KMS-11 (cell line): Measurements from ENCODE around the gene CARM1.
"Not testable (repeated sequence)": the region's sequence is repeated elsewhere in the genome, so short reads cannot be mapped to it uniquely, and the experiment has no call there.

Experiments used
- H2AFZ ChIP-seq: fragments of 200-600 bp; sonication (generic); 2 replicates; pipeline ENCODE4 v1.6.1; 2016; ENCODE audit warnings: antibody characterized with exemption, mixed run types, low read depth
- H3K27ac ChIP-seq: fragments of 200-600 bp; sonication (generic); 2 replicates; pipeline ENCODE4 v1.6.1; 2016; ENCODE audit warnings: mild to moderate bottlenecking, mixed run types
- H3K27me3 ChIP-seq: fragments of 200-600 bp; sonication (generic); 2 replicates; pipeline ENCODE4 v1.6.1; 2017; ENCODE audit warnings: mild to moderate bottlenecking, low read depth, mixed run types, moderate library complexity; ENCODE audit not compliant: insufficient read depth
- H3K36me3 ChIP-seq: fragments of 200-600 bp; sonication (generic); 2 replicates; pipeline ENCODE4 v1.6.1; 2017; ENCODE audit warnings: mild to moderate bottlenecking, mixed run types; ENCODE audit not compliant: insufficient read depth
- H3K4me1 ChIP-seq: fragments of 200-600 bp; sonication (generic); 2 replicates; pipeline ENCODE4 v1.6.1; 2016; ENCODE audit warnings: mild to moderate bottlenecking, low read depth, mixed run types; ENCODE audit not compliant: poor library complexity, severe bottlenecking
- H3K4me2 ChIP-seq: fragments of 200-600 bp; sonication (generic); 2 replicates; pipeline ENCODE4 v1.7.0; 2016; ENCODE audit warnings: mild to moderate bottlenecking, mixed run types
- H3K4me3 ChIP-seq: fragments of 200-600 bp; sonication (generic); IDR thresholded peaks from 2 replicates; pipeline ENCODE4 v1.6.1; 2017; ENCODE audit warnings: low read depth, low read length, mixed read lengths; ENCODE audit not compliant: insufficient read depth
- H3K79me2 ChIP-seq: fragments of 200-600 bp; sonication (generic); 2 replicates; pipeline ENCODE4 v1.6.1; 2016; ENCODE audit warnings: low read depth, mixed run types; ENCODE audit not compliant: insufficient read depth
- H3K9ac ChIP-seq: fragments of 200-600 bp; sonication (generic); 2 replicates; pipeline ENCODE4 v1.6.1; 2016; ENCODE audit warnings: mild to moderate bottlenecking, mixed run types
- H4K20me1 ChIP-seq: fragments of 200-600 bp; sonication (generic); 2 replicates; pipeline ENCODE4 v1.6.1; 2016; ENCODE audit warnings: mild to moderate bottlenecking, mixed run types; ENCODE audit not compliant: insufficient read depth
- TF ChIP-seq, protein P1 (sequence below): fragments of 200-600 bp; sonication (generic); conservative IDR thresholded peaks from 2 replicates; pipeline ENCODE4 v1.6.1; 2017; ENCODE audit warnings: low read depth, mild to moderate bottlenecking, antibody characterized with exemption, low read length, moderate library complexity, mixed read lengths

Gene CARM1

DNA sequence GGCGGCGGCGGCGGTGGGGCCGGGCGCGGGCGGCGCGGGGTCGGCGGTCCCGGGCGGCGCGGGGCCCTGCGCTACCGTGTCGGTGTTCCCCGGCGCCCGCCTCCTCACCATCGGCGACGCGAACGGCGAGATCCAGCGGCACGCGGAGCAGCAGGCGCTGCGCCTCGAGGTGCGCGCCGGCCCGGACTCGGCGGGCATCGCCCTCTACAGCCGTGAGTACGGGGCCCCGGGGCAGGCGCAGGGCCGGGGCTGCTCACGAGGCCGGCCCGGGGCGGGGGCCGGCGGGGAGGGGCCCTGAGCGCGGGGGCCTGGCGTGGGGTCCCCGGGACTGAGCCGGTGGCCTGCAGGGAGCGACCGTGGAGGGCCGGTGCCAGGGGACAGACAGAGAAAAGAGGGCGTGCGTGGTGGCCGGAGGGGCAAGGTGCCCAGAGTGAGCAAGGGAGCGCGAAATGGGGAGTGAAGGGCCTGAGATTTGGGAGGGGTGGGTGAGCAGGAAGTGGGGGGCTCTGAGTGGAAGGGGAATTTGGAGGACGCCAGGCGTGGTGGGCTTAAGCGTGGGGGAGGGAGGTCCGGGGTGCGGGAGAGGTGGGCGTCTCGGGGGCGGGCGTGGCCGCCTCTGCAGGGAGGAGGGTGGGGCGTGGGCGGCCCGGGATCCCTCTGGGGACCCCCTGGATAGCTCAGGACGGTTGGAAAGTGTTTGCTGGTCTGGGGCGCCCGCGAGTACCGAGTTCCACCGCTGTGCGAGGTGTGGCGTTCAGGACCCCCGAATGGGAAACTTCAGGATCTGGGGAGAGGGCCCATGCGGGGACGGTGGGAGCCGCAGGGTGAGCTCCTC lies 575 bp downstream of the CARM1 start:
- Histone ChIP-seq H3K4me1 (peaks cover 39% of the 10 kb centered on the region), H3K27me3 (no peaks in the 10 kb centered on the region), H2AFZ (peak overlapping the region; percentile 49), H3K27ac (peak overlapping the region; percentile 54), H3K4me2 (peak overlapping the region; percentile 95), H3K79me2 (peaks cover 46% of the 10 kb centered on the region), H3K9ac (peak overlapping the region; percentile 83), H3K36me3 (no peaks in the 10 kb centered on the region), H4K20me1 (no peaks in the 10 kb centered on the region), H3K4me3 (no peak overlapping the region)
- TF ChIP-seq, protein P1, sequence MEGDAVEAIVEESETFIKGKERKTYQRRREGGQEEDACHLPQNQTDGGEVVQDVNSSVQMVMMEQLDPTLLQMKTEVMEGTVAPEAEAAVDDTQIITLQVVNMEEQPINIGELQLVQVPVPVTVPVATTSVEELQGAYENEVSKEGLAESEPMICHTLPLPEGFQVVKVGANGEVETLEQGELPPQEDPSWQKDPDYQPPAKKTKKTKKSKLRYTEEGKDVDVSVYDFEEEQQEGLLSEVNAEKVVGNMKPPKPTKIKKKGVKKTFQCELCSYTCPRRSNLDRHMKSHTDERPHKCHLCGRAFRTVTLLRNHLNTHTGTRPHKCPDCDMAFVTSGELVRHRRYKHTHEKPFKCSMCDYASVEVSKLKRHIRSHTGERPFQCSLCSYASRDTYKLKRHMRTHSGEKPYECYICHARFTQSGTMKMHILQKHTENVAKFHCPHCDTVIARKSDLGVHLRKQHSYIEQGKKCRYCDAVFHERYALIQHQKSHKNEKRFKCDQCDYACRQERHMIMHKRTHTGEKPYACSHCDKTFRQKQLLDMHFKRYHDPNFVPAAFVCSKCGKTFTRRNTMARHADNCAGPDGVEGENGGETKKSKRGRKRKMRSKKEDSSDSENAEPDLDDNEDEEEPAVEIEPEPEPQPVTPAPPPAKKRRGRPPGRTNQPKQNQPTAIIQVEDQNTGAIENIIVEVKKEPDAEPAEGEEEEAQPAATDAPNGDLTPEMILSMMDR: no peak

DNA sequence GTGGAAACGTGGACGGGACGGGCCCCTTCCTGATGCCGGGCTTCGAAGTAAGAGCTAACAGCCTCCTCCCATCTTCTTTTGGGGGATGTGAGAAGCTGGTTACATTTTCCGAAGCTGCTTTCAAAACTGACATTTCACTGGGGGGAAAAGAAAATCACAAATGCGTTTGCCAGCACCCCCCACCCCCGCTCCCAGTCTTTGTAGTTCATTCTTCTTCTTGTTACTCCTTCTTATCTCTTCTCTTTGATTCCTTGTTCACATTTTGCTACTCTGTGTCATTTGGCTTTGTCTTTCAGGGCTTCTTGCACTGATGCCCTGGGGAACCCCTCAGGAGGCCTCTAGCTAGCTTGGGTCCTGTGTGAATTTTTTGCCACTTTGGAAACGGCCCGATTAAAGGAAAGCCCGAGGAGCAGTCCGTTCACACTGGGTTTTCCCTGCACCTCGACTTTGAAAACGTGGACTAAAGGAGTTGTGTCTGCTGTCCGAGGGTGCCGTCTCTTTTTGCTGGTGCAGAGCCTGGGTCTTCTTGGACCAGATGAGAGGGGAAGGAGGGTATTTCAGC lies 1.3 kb downstream of the CARM1 start:
- Histone ChIP-seq H3K4me3 (no peak overlapping the region), H3K27ac (no peak overlapping the region), H3K27me3 (no peaks in the 10 kb centered on the region), H3K79me2 (peaks cover 52% of the 10 kb centered on the region), H4K20me1 (no peaks in the 10 kb centered on the region), H3K4me2 (peak overlapping the region; percentile 95), H3K4me1 (peaks cover 42% of the 10 kb centered on the region), H2AFZ (peak overlapping the region; percentile 49; the same call in 1 of the 2 replicates), H3K36me3 (no peaks in the 10 kb centered on the region), H3K9ac (peak overlapping the region; percentile 83)
- TF ChIP-seq, protein P1: no peak

DNA sequence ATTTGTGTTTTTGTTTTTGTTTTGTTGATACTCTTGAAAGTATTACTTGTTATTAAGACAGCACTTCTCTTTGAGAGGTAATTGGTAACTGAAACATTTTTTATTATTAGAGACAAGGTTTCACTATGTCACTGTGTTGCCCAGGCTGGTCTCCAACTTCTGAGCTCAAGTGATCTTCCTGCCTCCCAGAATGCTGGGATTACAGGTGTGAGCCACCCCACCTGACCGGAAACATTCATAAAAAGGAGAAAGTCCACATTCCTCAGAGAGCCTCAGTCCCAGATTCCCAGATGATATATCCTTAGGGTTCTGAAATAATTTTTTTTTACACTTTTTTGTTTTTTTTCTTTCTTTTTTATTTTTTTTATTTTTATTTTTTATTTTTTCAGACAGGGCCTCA lies 2.7 kb downstream of the CARM1 start:
- H3K79me2 ChIP-seq: peaks cover 65% of the 10 kb centered on the region

DNA sequence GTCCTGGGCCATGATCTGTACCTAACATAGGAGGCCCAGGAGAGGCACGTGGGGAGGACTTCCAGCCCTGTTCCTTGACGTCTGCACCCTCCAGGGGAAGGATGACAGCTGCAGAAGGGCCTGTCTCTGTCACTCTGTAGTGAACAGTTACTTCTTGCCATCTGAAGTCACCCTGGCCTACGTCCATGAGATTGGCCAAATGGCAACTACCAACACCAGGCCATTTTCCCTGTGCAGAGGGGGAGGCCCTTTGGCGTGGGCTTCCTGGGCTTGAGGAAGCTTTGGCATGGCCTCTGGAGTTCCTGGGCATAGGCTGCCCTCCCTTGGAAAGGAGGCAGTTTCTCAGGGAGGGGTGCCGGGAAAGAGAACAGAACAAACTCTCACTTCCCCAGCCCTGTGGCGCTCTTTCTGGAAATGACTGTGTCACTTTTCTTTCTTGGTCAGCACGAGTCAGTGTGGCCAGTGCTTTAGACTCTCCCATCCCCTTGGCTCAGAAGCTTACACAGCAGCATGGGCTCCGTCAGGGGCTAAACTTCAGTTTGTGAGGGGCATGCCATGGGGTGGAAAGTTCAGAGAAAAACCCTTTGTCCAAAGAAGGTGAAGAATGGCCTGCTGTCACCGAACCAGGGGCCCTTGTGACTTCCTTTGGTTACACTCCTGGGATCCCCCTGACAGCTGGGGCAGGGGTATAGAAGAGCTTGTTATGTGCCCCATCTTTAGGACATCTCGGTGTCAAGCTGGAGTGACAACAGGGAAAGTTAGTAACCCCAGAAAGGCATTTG lies 5.3 kb downstream of the CARM1 start:
- no peak overlapping the region for H2AFZ ChIP-seq
- peaks cover 50% of the 10 kb centered on the region for H3K4me1 ChIP-seq
- no peak overlapping the region for H3K27ac ChIP-seq
- TF ChIP-seq, protein P1: no peak
- peaks cover 87% of the 10 kb centered on the region for H3K79me2 ChIP-seq
- no peaks in the 10 kb centered on the region for H3K36me3 ChIP-seq
- H3K27me3 ChIP-seq: no peaks in the 10 kb centered on the region
- H4K20me1 ChIP-seq: no peaks in the 10 kb centered on the region
- H3K9ac ChIP-seq: no peak overlapping the region
- H3K4me2 ChIP-seq: no peak overlapping the region
- H3K4me3 ChIP-seq: no peak overlapping the region

More for the DNA sequence above, 2.7 kb downstream of the CARM1 start:
- H3K36me3 ChIP-seq: no peaks in the 10 kb centered on the region
- H2AFZ ChIP-seq: no peak overlapping the region
- no peak overlapping the region for H3K4me3 ChIP-seq
- no peak overlapping the region for H3K27ac ChIP-seq
- H4K20me1 ChIP-seq: no peaks in the 10 kb centered on the region
- H3K4me1 ChIP-seq: peaks cover 43% of the 10 kb centered on the region
- H3K4me2 ChIP-seq: no peak overlapping the region
- H3K9ac ChIP-seq: no peak overlapping the region
- H3K27me3 ChIP-seq: no peaks in the 10 kb centered on the region
- TF ChIP-seq, protein P1: no peak

DNA sequence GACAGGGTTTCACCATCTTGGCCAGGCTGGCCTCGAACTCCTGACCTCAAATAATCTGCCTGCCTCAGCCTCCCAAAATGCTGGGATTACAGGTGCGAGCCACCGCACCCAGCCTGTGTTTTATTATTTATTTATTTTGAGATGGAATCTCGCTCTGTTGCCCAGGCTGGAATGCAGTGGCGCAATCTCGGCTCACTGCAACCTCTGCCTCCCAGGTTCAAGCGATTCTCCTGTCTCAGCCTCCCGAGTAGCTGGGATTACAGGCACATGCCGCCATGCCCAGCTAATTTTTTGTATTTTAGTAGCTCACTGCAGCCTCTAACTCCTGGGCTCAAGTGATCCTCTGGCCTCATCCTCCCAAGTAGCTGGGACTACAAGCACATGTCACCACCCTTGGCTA lies 6.3 kb downstream of the CARM1 start:
- H3K27ac ChIP-seq, H3K9ac ChIP-seq, H2AFZ ChIP-seq, H3K4me3 ChIP-seq, H3K36me3 ChIP-seq, H4K20me1 ChIP-seq, H3K27me3 ChIP-seq: not testable (repeated sequence)
- peak overlapping the region; percentile 47; the same call in 1 of the 2 replicates for H3K4me2 ChIP-seq
- H3K4me1 ChIP-seq: peaks cover 50% of the 10 kb centered on the region
- H3K79me2 ChIP-seq: peaks cover 88% of the 10 kb centered on the region
